ENCODE data around the gene NCKAP5.

DNA sequence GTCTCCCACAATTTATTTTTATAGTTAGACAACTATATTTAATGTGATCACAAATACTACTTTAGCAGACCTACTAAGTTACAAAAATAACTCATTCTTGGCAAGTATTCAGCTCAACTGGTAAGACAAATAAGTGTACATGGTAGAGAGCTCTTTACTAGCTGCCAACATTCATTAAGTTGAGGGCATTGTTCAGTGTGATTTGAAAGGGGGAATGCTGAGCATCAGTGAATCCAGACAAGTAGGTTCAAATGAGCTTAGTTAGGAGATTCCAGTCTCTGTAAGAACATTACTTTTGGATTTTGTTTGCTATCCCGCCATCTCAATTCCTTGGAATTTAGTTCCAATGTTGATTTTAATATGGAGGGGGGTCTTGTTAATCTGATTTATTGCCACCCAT lies 710.9 kb downstream of the NCKAP5 start:
- TF ChIP-seq, protein P1, sequence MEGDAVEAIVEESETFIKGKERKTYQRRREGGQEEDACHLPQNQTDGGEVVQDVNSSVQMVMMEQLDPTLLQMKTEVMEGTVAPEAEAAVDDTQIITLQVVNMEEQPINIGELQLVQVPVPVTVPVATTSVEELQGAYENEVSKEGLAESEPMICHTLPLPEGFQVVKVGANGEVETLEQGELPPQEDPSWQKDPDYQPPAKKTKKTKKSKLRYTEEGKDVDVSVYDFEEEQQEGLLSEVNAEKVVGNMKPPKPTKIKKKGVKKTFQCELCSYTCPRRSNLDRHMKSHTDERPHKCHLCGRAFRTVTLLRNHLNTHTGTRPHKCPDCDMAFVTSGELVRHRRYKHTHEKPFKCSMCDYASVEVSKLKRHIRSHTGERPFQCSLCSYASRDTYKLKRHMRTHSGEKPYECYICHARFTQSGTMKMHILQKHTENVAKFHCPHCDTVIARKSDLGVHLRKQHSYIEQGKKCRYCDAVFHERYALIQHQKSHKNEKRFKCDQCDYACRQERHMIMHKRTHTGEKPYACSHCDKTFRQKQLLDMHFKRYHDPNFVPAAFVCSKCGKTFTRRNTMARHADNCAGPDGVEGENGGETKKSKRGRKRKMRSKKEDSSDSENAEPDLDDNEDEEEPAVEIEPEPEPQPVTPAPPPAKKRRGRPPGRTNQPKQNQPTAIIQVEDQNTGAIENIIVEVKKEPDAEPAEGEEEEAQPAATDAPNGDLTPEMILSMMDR (IDR thresholded peaks at IDR 0.05): no peak
- no peak for TF ChIP-seq POLR2A (IDR thresholded peaks at IDR 0.05)
- no peak for TF ChIP-seq EP300 (IDR thresholded peaks at IDR 0.05)
